Lower leg skin (tissue), 3 donors: Measurements from ENCODE around the gene YTHDF1.

Experiments
- CTCF ChIP-seq, 3 donors: fragments of 450-650 bp; IDR thresholded peaks; one replicate each; pipeline ENCODE4 v1.5.1; 2016; ENCODE audit warnings: antibody characterized with exemption in 3 of 3, mild to moderate bottlenecking in 3 of 3, moderate library complexity in 2 of 3
- POLR2A ChIP-seq, 2 donors: fragments of 450-650 bp; IDR thresholded peaks; one replicate each; pipeline ENCODE4 v1.6.1; 2016 to 2017; ENCODE audit warnings: antibody characterized with exemption in 2 of 2, mild to moderate bottlenecking in 1 of 2, moderate library complexity in 1 of 2

GRCh38 chr20:63152322-63153253 is 63.3 kb downstream of the YTHDF1 start:
- TF ChIP-seq POLR2A (IDR thresholded peaks at IDR 0.05) (no peak), CTCF (IDR thresholded peaks at IDR 0.05) (no peak)
